ENCODE measurements around the gene MBP. TPM values are rescaled to one million over a fixed set of nuclear protein-coding genes. Genes with fewer than 3 reads are reported as not detected.

Gene MBP
- total and polyA plus RNA-seq, 2 of the 13 experiments (the other 11 are each of a cell fraction or from before 2014, with no cell fraction given) = 5.0 to 8.5 TPM

DNA sequence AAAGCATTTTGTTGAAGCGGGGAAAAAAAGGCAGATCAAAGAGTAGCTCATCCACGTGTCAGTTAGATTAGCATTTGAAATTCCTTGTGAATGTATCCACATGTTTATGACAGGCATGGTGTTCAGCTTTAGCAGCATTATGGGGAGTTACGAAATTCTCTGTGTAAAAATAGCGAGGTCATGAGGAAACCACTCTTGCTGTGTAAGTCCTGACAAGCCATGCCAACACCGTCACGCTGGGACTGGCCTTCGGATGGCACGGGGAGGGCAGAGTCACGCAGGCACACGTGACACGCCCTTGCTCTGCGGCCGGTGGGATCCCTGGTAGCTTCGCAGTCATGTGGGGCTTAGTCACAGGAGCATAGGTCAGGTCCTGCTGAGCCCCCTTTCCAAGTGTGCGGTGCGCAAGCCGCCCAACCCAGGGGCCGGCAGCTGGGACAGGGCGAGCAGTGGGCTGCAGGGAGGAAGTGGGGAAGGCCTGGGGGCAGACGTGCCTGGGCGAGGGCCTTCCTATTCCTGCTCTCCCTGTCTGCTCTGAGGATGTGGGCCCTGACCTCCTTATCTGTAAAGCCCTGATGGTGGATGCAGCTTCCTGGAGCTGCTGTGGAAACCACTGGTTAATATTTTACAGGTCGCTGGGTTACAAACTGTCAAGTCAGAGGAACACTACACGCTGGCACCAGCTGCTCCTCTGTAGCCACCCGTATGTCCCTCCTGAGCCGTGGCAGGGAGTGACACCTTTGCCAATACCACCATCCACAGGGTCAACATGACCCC, 18.0 kb downstream of the MBP start (continued):
- TF ChIP-seq, protein P1, sequence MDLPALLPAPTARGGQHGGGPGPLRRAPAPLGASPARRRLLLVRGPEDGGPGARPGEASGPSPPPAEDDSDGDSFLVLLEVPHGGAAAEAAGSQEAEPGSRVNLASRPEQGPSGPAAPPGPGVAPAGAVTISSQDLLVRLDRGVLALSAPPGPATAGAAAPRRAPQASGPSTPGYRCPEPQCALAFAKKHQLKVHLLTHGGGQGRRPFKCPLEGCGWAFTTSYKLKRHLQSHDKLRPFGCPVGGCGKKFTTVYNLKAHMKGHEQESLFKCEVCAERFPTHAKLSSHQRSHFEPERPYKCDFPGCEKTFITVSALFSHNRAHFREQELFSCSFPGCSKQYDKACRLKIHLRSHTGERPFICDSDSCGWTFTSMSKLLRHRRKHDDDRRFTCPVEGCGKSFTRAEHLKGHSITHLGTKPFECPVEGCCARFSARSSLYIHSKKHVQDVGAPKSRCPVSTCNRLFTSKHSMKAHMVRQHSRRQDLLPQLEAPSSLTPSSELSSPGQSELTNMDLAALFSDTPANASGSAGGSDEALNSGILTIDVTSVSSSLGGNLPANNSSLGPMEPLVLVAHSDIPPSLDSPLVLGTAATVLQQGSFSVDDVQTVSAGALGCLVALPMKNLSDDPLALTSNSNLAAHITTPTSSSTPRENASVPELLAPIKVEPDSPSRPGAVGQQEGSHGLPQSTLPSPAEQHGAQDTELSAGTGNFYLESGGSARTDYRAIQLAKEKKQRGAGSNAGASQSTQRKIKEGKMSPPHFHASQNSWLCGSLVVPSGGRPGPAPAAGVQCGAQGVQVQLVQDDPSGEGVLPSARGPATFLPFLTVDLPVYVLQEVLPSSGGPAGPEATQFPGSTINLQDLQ (CRISPR knock-in tag; IDR thresholded peaks at IDR 0.05) = no peak
- TF ChIP-seq ZBTB20 (CRISPR knock-in tag; IDR thresholded peaks at IDR 0.05; ENCODE audit: borderline replicate concordance, low read depth) = peak; percentile 81; the same call in 1 of the 2 replicates
- TF ChIP-seq NR3C1 (CRISPR knock-in tag; IDR thresholded peaks at IDR 0.05) = no peak
- TF ChIP-seq ZNF678 (CRISPR knock-in tag; IDR thresholded peaks at IDR 0.05) = no peak
- TF ChIP-seq, protein P2, sequence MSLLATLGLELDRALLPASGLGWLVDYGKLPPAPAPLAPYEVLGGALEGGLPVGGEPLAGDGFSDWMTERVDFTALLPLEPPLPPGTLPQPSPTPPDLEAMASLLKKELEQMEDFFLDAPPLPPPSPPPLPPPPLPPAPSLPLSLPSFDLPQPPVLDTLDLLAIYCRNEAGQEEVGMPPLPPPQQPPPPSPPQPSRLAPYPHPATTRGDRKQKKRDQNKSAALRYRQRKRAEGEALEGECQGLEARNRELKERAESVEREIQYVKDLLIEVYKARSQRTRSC (CRISPR knock-in tag; IDR thresholded peaks at IDR 0.05; ENCODE audit: low read depth) = no peak
- TF ChIP-seq PRDM15 (CRISPR knock-in tag; IDR thresholded peaks at IDR 0.05) = peak; percentile 32; the same call in 1 of the 2 replicates
- TF ChIP-seq, protein P3, sequence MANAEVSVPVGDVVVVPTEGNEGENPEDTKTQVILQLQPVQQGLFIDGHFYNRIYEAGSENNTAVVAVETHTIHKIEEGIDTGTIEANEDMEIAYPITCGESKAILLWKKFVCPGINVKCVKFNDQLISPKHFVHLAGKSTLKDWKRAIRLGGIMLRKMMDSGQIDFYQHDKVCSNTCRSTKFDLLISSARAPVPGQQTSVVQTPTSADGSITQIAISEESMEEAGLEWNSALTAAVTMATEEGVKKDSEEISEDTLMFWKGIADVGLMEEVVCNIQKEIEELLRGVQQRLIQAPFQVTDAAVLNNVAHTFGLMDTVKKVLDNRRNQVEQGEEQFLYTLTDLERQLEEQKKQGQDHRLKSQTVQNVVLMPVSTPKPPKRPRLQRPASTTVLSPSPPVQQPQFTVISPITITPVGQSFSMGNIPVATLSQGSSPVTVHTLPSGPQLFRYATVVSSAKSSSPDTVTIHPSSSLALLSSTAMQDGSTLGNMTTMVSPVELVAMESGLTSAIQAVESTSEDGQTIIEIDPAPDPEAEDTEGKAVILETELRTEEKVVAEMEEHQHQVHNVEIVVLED (CRISPR knock-in tag; IDR thresholded peaks at IDR 0.05; ENCODE audit: borderline replicate concordance) = no peak; the same call in 1 of the 2 replicates
- peak; percentile 86 for TF ChIP-seq HIVEP1 (CRISPR knock-in tag; IDR thresholded peaks at IDR 0.05)
- no peak for TF ChIP-seq ZMAT3 (CRISPR knock-in tag; conservative IDR thresholded peaks at IDR 0.05)
- TF ChIP-seq, protein P4, sequence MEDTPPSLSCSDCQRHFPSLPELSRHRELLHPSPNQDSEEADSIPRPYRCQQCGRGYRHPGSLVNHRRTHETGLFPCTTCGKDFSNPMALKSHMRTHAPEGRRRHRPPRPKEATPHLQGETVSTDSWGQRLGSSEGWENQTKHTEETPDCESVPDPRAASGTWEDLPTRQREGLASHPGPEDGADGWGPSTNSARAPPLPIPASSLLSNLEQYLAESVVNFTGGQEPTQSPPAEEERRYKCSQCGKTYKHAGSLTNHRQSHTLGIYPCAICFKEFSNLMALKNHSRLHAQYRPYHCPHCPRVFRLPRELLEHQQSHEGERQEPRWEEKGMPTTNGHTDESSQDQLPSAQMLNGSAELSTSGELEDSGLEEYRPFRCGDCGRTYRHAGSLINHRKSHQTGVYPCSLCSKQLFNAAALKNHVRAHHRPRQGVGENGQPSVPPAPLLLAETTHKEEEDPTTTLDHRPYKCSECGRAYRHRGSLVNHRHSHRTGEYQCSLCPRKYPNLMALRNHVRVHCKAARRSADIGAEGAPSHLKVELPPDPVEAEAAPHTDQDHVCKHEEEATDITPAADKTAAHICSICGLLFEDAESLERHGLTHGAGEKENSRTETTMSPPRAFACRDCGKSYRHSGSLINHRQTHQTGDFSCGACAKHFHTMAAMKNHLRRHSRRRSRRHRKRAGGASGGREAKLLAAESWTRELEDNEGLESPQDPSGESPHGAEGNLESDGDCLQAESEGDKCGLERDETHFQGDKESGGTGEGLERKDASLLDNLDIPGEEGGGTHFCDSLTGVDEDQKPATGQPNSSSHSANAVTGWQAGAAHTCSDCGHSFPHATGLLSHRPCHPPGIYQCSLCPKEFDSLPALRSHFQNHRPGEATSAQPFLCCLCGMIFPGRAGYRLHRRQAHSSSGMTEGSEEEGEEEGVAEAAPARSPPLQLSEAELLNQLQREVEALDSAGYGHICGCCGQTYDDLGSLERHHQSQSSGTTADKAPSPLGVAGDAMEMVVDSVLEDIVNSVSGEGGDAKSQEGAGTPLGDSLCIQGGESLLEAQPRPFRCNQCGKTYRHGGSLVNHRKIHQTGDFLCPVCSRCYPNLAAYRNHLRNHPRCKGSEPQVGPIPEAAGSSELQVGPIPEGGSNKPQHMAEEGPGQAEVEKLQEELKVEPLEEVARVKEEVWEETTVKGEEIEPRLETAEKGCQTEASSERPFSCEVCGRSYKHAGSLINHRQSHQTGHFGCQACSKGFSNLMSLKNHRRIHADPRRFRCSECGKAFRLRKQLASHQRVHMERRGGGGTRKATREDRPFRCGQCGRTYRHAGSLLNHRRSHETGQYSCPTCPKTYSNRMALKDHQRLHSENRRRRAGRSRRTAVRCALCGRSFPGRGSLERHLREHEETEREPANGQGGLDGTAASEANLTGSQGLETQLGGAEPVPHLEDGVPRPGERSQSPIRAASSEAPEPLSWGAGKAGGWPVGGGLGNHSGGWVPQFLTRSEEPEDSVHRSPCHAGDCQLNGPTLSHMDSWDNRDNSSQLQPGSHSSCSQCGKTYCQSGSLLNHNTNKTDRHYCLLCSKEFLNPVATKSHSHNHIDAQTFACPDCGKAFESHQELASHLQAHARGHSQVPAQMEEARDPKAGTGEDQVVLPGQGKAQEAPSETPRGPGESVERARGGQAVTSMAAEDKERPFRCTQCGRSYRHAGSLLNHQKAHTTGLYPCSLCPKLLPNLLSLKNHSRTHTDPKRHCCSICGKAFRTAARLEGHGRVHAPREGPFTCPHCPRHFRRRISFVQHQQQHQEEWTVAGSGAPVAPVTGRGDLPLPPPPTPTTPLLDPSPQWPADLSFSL (CRISPR knock-in tag; IDR thresholded peaks at IDR 0.05) = no peak; the same call in 1 of the 2 replicates
- TF ChIP-seq SATB2 (CRISPR knock-in tag; IDR thresholded peaks at IDR 0.05) = no peak
- TF ChIP-seq ZNF878 (CRISPR knock-in tag; IDR thresholded peaks at IDR 0.05) = no peak

Measured in HepG2 (cell line).